CD4-positive, alpha-beta T cell (primary cell): ENCODE measurements around the gene ZBTB17. TPM values are rescaled to one million over a fixed set of nuclear protein-coding genes. Genes with fewer than 3 reads are reported as not detected.
"Not testable (repeated sequence)": the region's sequence is repeated elsewhere in the genome, so short reads cannot be mapped to it uniquely, and the experiment has no call there.

ENCODE experiments used
- ATAC-seq: fragments of 200-7000 bp; cut with Tn5 transposase; one replicate; pipeline ENCODE4 v1.10.0; 2022; ENCODE audit warnings: mild to moderate bottlenecking; ENCODE audit not compliant: poor library complexity
- CTCF ChIA-PET: fragments of 350-600 bp; sonication (Branson Sonifier 250); formaldehyde crosslinking; loops from one replicate; lab custom pipeline; 2021; ENCODE audit warnings: antibody characterized with exemption, inconsistent platforms; lab: Charles Lee
- POLR2A ChIA-PET: fragments of 350-600 bp; sonication (Branson Sonifier 250); formaldehyde crosslinking; loops from one replicate; lab custom pipeline; 2021; ENCODE audit warnings: antibody characterized with exemption, inconsistent platforms; lab: Charles Lee
- DNase-seq, 14 experiments: peaks; one replicate each; pipeline ENCODE4 v3.0.0-alpha.2; 2013 to 2020; ENCODE audit warnings: mixed read lengths in 2 of 14
- H3K27ac ChIP-seq, 2 donors: one replicate each; pipeline versions ENCODE4 v1.5.1 to v1.7.0; 2013; ENCODE audit warnings: low read length in 2 of 2, low read depth in 1 of 2, mild to moderate bottlenecking in 1 of 2
- H3K27me3 ChIP-seq, 2 experiments: 1 replicate in 1 of 2; 2 replicates in 1 of 2; pipeline versions ENCODE4 v1.6.1 to v1.7.0; 2013; ENCODE audit warnings: low read length in 2 of 2, control low read depth in 1 of 2, mild to moderate bottlenecking in 1 of 2, moderate library complexity in 1 of 2; ENCODE audit not compliant: insufficient read depth in 2 of 2, control insufficient read depth in 1 of 2
- H3K36me3 ChIP-seq: one replicate; pipeline ENCODE4 v1.6.1; 2013; ENCODE audit warnings: low read length, control low read depth; ENCODE audit not compliant: insufficient read depth
- H3K4me1 ChIP-seq: one replicate; pipeline ENCODE4 v1.6.1; 2013; ENCODE audit warnings: low read length, control low read depth; ENCODE audit not compliant: insufficient read depth
- H3K4me3 ChIP-seq: one replicate; pipeline ENCODE4 v1.5.1; 2013; ENCODE audit warnings: mild to moderate bottlenecking, low read length, moderate library complexity
- H3K9me3 ChIP-seq, 2 experiments: 1 replicate in 1 of 2; 2 replicates in 1 of 2; pipeline versions ENCODE4 v1.6.1 to v1.7.0; 2013; ENCODE audit warnings: low read length in 2 of 2, mild to moderate bottlenecking in 2 of 2, control low read depth in 1 of 2, moderate library complexity in 1 of 2; ENCODE audit not compliant: control insufficient read depth in 1 of 2, insufficient read depth in 1 of 2
- H3K27ac Mint-ChIP-seq: one replicate; pipeline ENCODE4 v1.8.0; 2020; ENCODE audit warnings: mixed read lengths
- H3K27me3 Mint-ChIP-seq: one replicate; pipeline ENCODE4 v1.8.0; 2021; ENCODE audit warnings: mixed read lengths
- H3K36me3 Mint-ChIP-seq: one replicate; pipeline ENCODE4 v1.8.0; 2021; ENCODE audit warnings: low read depth, mixed read lengths
- H3K4me1 Mint-ChIP-seq: one replicate; pipeline ENCODE4 v1.8.0; 2021; ENCODE audit warnings: low read depth, mixed read lengths
- H3K4me3 Mint-ChIP-seq: one replicate; pipeline ENCODE4 v1.8.0; 2020; ENCODE audit warnings: mild to moderate bottlenecking, mixed read lengths
- H3K9me3 Mint-ChIP-seq: one replicate; pipeline ENCODE4 v1.8.0; 2020; ENCODE audit warnings: mixed read lengths
- intact Hi-C, 2 experiments: fragments of 100-400 bp; cut with DNase I in 1 of 2; cut with micrococcal nuclease in 1 of 2; formaldehyde crosslinking; loops; one replicate each; pipeline versions ENCODE4 v1.15.1 to v1.9.0; 2023 to 2025; cut with DNase I, micrococcal nuclease
- total RNA-seq, 174 experiments: library from RNA in 2 of 174; stranded (reverse) in 2 of 174; gene quantifications; one replicate each; pipeline ENCODE4 v1.2.3 and lab custom pipeline; 2021 to 2026
- TF ChIP-seq, protein P1 (sequence below): fragments of 200-600 bp; IDR thresholded peaks from one replicate; pipeline ENCODE4 v1.8.0; 2022; ENCODE audit warnings: antibody characterized with exemption, mild to moderate bottlenecking

Gene ZBTB17
- total RNA-seq, 2 experiments from 2014 or later, result 70.2 to 78.1 TPM

DNA sequence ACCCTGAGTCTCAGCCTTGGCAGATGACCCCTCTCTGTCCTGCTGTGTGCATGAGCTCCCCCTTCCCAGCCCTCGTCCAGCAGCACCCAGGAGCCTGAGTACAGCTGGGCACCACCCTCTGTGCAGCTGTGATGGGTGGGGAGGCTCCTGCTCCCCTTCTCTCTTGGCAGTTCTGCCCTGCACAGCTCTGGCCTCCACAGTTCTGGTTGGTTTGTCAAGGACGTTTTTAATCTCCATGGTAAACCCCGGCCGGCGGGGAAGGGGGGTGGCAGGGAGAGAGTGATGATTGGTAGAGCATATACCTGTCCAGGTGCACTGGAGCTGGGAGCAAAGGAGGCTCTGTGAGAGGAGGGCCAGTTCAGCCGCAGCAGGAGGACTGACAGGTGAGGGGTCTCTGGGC is 45.8 kb upstream of the ZBTB17 start, which contains the start of gene CLCNKA:
Gene CLCNKA, plus strand, starts transcription at position 356 of the 400 bp plus-strand sequence. CDS start 584 bp downstream, outside the sequence.
- Mint-ChIP-seq H3K4me3 (no peak within 1 kb of the TSS), H3K9me3 (no peaks in the 10 kb centered on the region), H3K36me3 (no peaks in the 10 kb centered on the region), H3K27ac (no peak within 1 kb of the TSS), H3K4me1 (no peaks in the 10 kb centered on the region), H3K27me3 (peaks cover 9% of the 10 kb centered on the region)
- ATAC-seq (no peak), DNase-seq (no peak)
- TF ChIP-seq, protein P1, sequence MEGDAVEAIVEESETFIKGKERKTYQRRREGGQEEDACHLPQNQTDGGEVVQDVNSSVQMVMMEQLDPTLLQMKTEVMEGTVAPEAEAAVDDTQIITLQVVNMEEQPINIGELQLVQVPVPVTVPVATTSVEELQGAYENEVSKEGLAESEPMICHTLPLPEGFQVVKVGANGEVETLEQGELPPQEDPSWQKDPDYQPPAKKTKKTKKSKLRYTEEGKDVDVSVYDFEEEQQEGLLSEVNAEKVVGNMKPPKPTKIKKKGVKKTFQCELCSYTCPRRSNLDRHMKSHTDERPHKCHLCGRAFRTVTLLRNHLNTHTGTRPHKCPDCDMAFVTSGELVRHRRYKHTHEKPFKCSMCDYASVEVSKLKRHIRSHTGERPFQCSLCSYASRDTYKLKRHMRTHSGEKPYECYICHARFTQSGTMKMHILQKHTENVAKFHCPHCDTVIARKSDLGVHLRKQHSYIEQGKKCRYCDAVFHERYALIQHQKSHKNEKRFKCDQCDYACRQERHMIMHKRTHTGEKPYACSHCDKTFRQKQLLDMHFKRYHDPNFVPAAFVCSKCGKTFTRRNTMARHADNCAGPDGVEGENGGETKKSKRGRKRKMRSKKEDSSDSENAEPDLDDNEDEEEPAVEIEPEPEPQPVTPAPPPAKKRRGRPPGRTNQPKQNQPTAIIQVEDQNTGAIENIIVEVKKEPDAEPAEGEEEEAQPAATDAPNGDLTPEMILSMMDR, result no peak
- Histone ChIP-seq H3K9me3 (no peaks in the 10 kb centered on the region), H3K27ac (no peak within 1 kb of the TSS), H3K36me3 (no peaks in the 10 kb centered on the region), H3K4me3 (no peak within 1 kb of the TSS), H3K4me1 (peaks cover 3% of the 10 kb centered on the region), H3K27me3 (no peaks in the 10 kb centered on the region)
- intact Hi-C loops, result no loop called here
- CTCF ChIA-PET, result no interaction called here
- POLR2A ChIA-PET, result no interaction called here

DNA sequence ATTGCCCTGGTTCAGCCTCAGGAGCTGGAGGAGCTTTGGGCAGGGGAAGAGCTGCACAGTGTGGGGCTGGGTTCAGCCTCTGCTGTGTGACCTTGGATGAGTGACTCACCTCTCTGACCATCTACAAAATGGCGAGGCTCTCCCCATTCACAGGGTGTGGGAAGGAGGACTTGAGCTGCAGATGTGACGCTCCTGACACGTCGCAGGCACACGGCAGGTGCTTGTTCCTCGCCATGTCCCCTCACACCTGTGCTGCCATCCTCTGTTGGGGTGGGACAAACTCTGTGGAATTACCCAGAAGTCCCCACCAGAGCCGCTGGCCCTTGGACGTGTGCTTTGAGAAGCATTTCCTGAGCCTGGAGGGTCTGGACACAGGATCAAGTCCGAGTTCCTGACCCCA is 45.0 kb upstream of the ZBTB17 start:
- POLR2A ChIA-PET, H3K27me3 Mint-ChIP-seq, H3K4me1 Mint-ChIP-seq, DNase-seq, H3K4me1 ChIP-seq, CTCF ChIA-PET, H3K36me3 ChIP-seq, H3K27ac ChIP-seq, H3K4me3 Mint-ChIP-seq, H3K27me3 ChIP-seq, H3K4me3 ChIP-seq, H3K27ac Mint-ChIP-seq, H3K36me3 Mint-ChIP-seq, ATAC-seq, intact Hi-C loops, H3K9me3 ChIP-seq, H3K9me3 Mint-ChIP-seq: not testable (repeated sequence)

DNA sequence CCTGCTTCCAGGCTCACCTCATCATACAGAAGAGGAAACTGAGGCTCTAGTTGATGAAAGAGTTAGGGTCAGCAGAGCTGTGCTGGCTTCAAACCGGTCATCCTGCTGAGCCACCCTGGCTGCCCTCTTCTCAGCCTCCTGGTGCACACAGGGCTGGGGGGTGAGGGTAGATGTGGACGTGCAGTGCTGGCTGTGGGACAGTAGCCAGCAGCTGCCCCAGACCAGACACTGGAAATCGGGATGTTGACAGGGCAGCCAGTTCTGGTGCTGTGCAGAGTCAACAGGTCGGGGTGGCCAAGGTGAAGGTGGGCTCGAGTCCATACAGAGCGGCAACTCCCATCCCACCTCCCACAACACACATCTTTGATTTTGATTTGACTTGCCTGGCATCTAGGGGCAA is 44.4 kb upstream of the ZBTB17 start:
- Histone ChIP-seq H3K4me3 (no peak overlapping the region), H3K36me3 (no peaks in the 10 kb centered on the region), H3K27me3 (no peaks in the 10 kb centered on the region), H3K4me1 (no peaks in the 10 kb centered on the region), H3K9me3 (no peaks in the 10 kb centered on the region), H3K27ac (no peak overlapping the region)
- DNase-seq, result no peak
- TF ChIP-seq, protein P1, result no peak
- Mint-ChIP-seq H3K4me3 (no peak overlapping the region), H3K9me3 (no peaks in the 10 kb centered on the region), H3K27ac (no peak overlapping the region), H3K27me3 (peaks cover 8% of the 10 kb centered on the region), H3K4me1 (no peaks in the 10 kb centered on the region), H3K36me3 (no peaks in the 10 kb centered on the region)
- ChIA-PET POLR2A (no interaction called here), CTCF (no interaction called here)
- ATAC-seq, result no peak
- intact Hi-C loops, result no loop called here

DNA sequence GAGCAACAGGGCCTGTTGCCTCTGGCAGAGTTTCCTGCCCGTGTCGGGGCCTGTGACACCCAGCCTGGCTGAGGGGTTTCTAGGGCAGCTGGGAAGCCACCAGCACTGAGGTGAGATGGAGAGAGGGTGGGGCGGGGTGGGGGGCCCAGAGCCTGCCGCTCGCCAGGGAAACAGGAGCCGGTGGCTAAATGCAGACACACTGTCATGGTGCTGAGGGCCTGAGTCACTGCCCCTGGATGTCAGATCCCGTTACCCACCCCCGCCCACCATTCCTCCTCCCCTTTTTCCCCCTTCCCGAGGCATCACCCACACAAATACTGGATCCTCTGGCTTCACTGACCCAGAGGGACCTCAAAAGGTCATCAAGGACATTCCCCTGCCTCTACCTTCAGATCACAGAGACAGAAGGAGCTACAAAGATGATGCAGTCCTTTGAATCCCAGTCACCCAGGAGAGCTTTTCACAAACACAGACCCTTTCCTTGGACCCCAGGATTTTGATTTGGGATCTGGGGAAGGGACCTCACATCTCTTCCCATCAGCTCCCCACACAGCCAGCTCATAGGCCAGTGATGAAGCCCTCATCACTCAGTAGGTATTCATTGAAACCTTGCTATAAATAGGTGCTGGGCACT is 43.9 kb upstream of the ZBTB17 start:
- intact Hi-C loops, result no loop called here
- Histone ChIP-seq H3K9me3 (no peaks in the 10 kb centered on the region), H3K36me3 (no peaks in the 10 kb centered on the region), H3K27ac (no peak overlapping the region), H3K4me1 (no peaks in the 10 kb centered on the region), H3K4me3 (no peak overlapping the region), H3K27me3 (no peaks in the 10 kb centered on the region)
- Mint-ChIP-seq H3K4me3 (no peak overlapping the region), H3K4me1 (no peaks in the 10 kb centered on the region), H3K36me3 (no peaks in the 10 kb centered on the region), H3K27me3 (peaks cover 12% of the 10 kb centered on the region), H3K9me3 (no peaks in the 10 kb centered on the region), H3K27ac (no peak overlapping the region)
- ATAC-seq, result no peak
- DNase-seq, result no peak
- ChIA-PET CTCF (no interaction called here), POLR2A (no interaction called here)
- TF ChIP-seq, protein P1, result no peak
